ENCODE data around the gene PALMD.

PALMD gene

GRCh38 chr1:99635664-99636063 lies 10.2 kb upstream of the PALMD start:
- H3K4me3 ChIP-seq (ENCODE audit: low read depth, low read length) = no peak overlapping the region
- no peaks in the 10 kb centered on the region for H3K36me3 ChIP-seq (ENCODE audit: insufficient read depth, low read length)
- H2AFZ ChIP-seq (ENCODE audit: low read length, unreplicated experiment) = no peak overlapping the region
- H3K27ac ChIP-seq (ENCODE audit: low read depth, low read length) = no peak overlapping the region
- no peaks in the 10 kb centered on the region for H3K4me1 ChIP-seq (ENCODE audit: control insufficient read depth, insufficient read depth, low read length, unreplicated experiment)
- no peaks in the 10 kb centered on the region for H3K79me2 ChIP-seq (ENCODE audit: control insufficient read depth, insufficient read depth, low read length, unreplicated experiment)
- H3K27me3 ChIP-seq (ENCODE audit: insufficient read depth, low read length) = no peaks in the 10 kb centered on the region

- H3K4me1 ChIP-seq (ENCODE audit: control insufficient read depth, insufficient read depth, low read length, unreplicated experiment) = no peaks in the 10 kb centered on the region
- H3K27me3 ChIP-seq (ENCODE audit: insufficient read depth, low read length) = no peaks in the 10 kb centered on the region
- H3K36me3 ChIP-seq (ENCODE audit: insufficient read depth, low read length) = no peaks in the 10 kb centered on the region
- H3K27ac ChIP-seq (ENCODE audit: low read depth, low read length) = no peak overlapping the region
- H3K4me3 ChIP-seq (ENCODE audit: low read depth, low read length) = no peak overlapping the region
- no peaks in the 10 kb centered on the region for H3K79me2 ChIP-seq (ENCODE audit: control insufficient read depth, insufficient read depth, low read length, unreplicated experiment)
- no peak overlapping the region for H2AFZ ChIP-seq (ENCODE audit: low read length, unreplicated experiment)
Measured at GRCh38 chr1:99636647-99637175, 9.2 kb upstream of the PALMD start.

DNA sequence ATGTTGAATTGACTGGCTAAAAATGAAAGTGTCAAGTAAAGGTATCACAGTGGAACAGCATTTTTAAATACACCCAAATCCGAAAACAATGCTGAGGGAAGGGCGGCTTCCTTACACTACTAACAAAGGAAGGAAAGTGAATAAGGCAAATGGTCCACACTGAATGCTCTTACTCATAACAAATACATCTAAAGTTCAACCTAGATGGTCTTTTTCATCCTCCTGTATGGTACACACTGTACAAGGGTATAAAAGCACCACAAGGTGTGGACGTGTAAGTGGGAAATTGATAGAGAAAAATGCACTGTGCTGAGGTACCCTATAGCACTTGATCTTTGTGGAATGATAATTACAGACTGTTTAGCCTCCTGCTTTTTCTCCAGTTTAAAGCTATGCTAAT lies 7.1 kb upstream of the PALMD start:
- no peaks in the 10 kb centered on the region for H3K27me3 ChIP-seq (ENCODE audit: insufficient read depth, low read length)
- H3K79me2 ChIP-seq (ENCODE audit: control insufficient read depth, insufficient read depth, low read length, unreplicated experiment) = no peaks in the 10 kb centered on the region
- H2AFZ ChIP-seq (ENCODE audit: low read length, unreplicated experiment) = no peak overlapping the region
- no peak overlapping the region for H3K27ac ChIP-seq (ENCODE audit: low read depth, low read length)
- H3K4me3 ChIP-seq (ENCODE audit: low read depth, low read length) = no peak overlapping the region
- no peaks in the 10 kb centered on the region for H3K4me1 ChIP-seq (ENCODE audit: control insufficient read depth, insufficient read depth, low read length, unreplicated experiment)
- no peaks in the 10 kb centered on the region for H3K36me3 ChIP-seq (ENCODE audit: insufficient read depth, low read length)

DNA sequence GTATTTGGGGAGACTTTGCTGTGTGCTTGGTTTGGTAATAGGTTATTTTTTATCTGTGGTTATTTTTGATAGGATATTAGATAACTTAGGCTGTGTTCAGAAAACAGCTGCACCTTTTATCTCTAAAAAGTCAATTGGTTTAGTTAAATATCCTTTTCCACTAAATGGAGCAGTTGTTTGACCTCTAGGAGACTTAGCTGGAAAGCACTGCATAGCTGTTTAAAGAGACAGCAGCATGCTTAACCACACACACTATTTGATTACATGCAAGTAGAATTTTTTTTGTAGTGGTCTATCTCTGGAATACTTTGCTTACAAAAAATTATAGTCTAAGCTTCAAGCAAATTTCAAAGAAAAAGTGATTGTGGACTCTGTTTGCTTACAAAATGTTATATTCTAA lies 6.5 kb upstream of the PALMD start:
- H3K79me2 ChIP-seq (ENCODE audit: control insufficient read depth, insufficient read depth, low read length, unreplicated experiment) = no peaks in the 10 kb centered on the region
- no peaks in the 10 kb centered on the region for H3K27me3 ChIP-seq (ENCODE audit: insufficient read depth, low read length)
- H3K27ac ChIP-seq (ENCODE audit: low read depth, low read length) = no peak overlapping the region
- no peak overlapping the region for H3K4me3 ChIP-seq (ENCODE audit: low read depth, low read length)
- H2AFZ ChIP-seq (ENCODE audit: low read length, unreplicated experiment) = no peak overlapping the region
- H3K4me1 ChIP-seq (ENCODE audit: control insufficient read depth, insufficient read depth, low read length, unreplicated experiment) = peaks cover 5% of the 10 kb centered on the region
- no peaks in the 10 kb centered on the region for H3K36me3 ChIP-seq (ENCODE audit: insufficient read depth, low read length)

- Histone ChIP-seq H2AFZ (ENCODE audit: low read length, unreplicated experiment) (no peak overlapping the region), H3K27ac (ENCODE audit: low read depth, low read length) (no peak overlapping the region), H3K4me3 (ENCODE audit: low read depth, low read length) (no peak overlapping the region), H3K27me3 (ENCODE audit: insufficient read depth, low read length) (no peaks in the 10 kb centered on the region), H3K79me2 (ENCODE audit: control insufficient read depth, insufficient read depth, low read length, unreplicated experiment) (no peaks in the 10 kb centered on the region), H3K4me1 (ENCODE audit: control insufficient read depth, insufficient read depth, low read length, unreplicated experiment) (peaks cover 10% of the 10 kb centered on the region), H3K36me3 (ENCODE audit: insufficient read depth, low read length) (no peaks in the 10 kb centered on the region)
Measured at GRCh38 chr1:99639945-99640344, 6.0 kb upstream of the PALMD start.

DNA sequence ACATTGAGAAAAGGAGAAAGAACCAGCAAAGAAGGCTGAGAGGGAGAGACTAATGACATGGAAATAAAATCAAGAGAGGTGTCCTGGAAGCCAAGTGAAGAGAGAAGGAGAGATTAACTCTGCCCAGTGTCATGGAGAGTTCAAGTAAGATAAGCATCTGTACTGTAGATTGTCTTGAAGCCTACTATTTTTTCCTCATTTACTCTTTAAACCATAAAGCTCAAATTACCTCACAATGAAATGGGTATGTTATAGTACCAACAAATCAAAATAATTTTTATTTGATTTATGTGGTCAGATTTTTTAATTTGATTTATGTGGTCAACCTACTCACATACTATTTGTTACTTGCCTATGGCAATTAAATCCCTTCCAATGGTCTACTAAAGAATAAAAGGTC lies 5.2 kb upstream of the PALMD start:
- no peak overlapping the region for H2AFZ ChIP-seq (ENCODE audit: low read length, unreplicated experiment)
- peaks cover 18% of the 10 kb centered on the region for H3K4me1 ChIP-seq (ENCODE audit: control insufficient read depth, insufficient read depth, low read length, unreplicated experiment)
- no peaks in the 10 kb centered on the region for H3K36me3 ChIP-seq (ENCODE audit: insufficient read depth, low read length)
- no peaks in the 10 kb centered on the region for H3K79me2 ChIP-seq (ENCODE audit: control insufficient read depth, insufficient read depth, low read length, unreplicated experiment)
- H3K27ac ChIP-seq (ENCODE audit: low read depth, low read length) = no peak overlapping the region
- no peaks in the 10 kb centered on the region for H3K27me3 ChIP-seq (ENCODE audit: insufficient read depth, low read length)
- no peak overlapping the region for H3K4me3 ChIP-seq (ENCODE audit: low read depth, low read length)

- Histone ChIP-seq H3K4me1 (ENCODE audit: control insufficient read depth, insufficient read depth, low read length, unreplicated experiment) (peaks cover 22% of the 10 kb centered on the region), H3K27me3 (ENCODE audit: insufficient read depth, low read length) (no peaks in the 10 kb centered on the region), H3K36me3 (ENCODE audit: insufficient read depth, low read length) (no peaks in the 10 kb centered on the region), H2AFZ (ENCODE audit: low read length, unreplicated experiment) (no peak overlapping the region), H3K79me2 (ENCODE audit: control insufficient read depth, insufficient read depth, low read length, unreplicated experiment) (no peaks in the 10 kb centered on the region), H3K27ac (ENCODE audit: low read depth, low read length) (no peak overlapping the region), H3K4me3 (ENCODE audit: low read depth, low read length) (no peak overlapping the region)
Measured at GRCh38 chr1:99641558-99641957, 4.4 kb upstream of the PALMD start.

DNA sequence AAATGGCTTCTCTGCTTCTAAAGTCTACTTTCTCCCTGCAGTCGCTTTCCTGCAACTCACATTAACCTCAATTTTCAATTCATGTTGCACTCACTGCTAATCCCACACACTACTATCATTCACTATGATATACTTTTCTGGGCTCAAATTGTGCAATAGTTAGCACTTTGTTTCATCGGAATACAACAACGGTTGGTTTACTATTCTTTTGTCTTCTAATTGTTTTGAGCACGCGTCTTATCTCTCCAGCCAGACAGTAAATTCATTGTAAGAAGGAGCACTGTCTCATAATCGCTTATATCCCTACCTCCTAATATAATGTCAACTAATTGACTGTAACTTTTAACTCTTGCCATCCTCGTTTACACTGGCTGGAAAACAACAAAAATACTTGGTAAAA lies 3.9 kb upstream of the PALMD start:
- H3K27ac ChIP-seq (ENCODE audit: low read depth, low read length) = no peak overlapping the region
- no peak overlapping the region for H3K4me3 ChIP-seq (ENCODE audit: low read depth, low read length)
- no peaks in the 10 kb centered on the region for H3K36me3 ChIP-seq (ENCODE audit: insufficient read depth, low read length)
- H3K27me3 ChIP-seq (ENCODE audit: insufficient read depth, low read length) = no peaks in the 10 kb centered on the region
- peaks cover 22% of the 10 kb centered on the region for H3K4me1 ChIP-seq (ENCODE audit: control insufficient read depth, insufficient read depth, low read length, unreplicated experiment)
- H3K79me2 ChIP-seq (ENCODE audit: control insufficient read depth, insufficient read depth, low read length, unreplicated experiment) = no peaks in the 10 kb centered on the region
- H2AFZ ChIP-seq (ENCODE audit: low read length, unreplicated experiment) = no peak overlapping the region

DNA sequence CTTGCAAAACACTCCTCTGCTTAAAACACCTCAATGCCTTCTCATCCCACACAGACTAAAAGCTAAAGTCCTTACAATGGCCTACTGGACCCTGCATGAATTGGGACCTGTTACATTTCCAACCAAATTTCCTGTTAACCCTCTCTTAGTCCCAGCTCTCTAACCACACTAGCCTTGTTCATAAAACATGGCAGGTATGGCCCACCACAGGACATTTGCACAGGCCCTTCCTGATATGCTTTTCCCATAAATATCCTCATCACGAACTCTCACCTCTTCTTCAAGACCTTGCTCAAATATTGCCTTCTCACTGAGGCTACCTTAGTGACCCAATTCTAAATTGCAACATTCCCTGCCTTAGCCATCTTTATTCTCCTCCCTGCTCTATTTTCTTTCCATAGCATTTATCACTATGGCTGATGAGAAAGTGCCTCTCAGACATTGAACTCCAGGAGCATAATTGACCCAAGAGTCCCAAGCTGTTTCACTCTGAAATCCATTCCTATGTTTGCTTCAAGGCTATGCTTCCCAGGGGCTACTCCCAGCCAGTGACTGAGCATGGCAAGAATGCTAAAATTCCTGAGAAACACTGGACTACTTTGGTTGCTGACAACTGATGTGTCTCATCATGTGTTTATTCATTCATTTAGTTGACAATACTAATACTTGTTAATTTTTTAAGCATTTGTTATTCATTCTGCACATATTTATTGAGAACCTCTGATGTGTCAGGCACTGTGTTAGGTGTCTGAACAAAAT lies 2.7 kb upstream of the PALMD start:
- no peaks in the 10 kb centered on the region for H3K79me2 ChIP-seq (ENCODE audit: control insufficient read depth, insufficient read depth, low read length, unreplicated experiment)
- H3K4me3 ChIP-seq (ENCODE audit: low read depth, low read length) = no peak overlapping the region
- H3K4me1 ChIP-seq (ENCODE audit: control insufficient read depth, insufficient read depth, low read length, unreplicated experiment) = peaks cover 29% of the 10 kb centered on the region
- no peak overlapping the region for H3K27ac ChIP-seq (ENCODE audit: low read depth, low read length)
- H3K36me3 ChIP-seq (ENCODE audit: insufficient read depth, low read length) = no peaks in the 10 kb centered on the region
- no peaks in the 10 kb centered on the region for H3K27me3 ChIP-seq (ENCODE audit: insufficient read depth, low read length)
- H2AFZ ChIP-seq (ENCODE audit: low read length, unreplicated experiment) = no peak overlapping the region

GRCh38 chr1:99644279-99645004 lies 1.5 kb upstream of the PALMD start:
- H3K27me3 ChIP-seq (ENCODE audit: insufficient read depth, low read length) = no peaks in the 10 kb centered on the region
- H3K36me3 ChIP-seq (ENCODE audit: insufficient read depth, low read length) = no peaks in the 10 kb centered on the region
- no peak overlapping the region for H2AFZ ChIP-seq (ENCODE audit: low read length, unreplicated experiment)
- H3K27ac ChIP-seq (ENCODE audit: low read depth, low read length) = no peak overlapping the region
- H3K4me1 ChIP-seq (ENCODE audit: control insufficient read depth, insufficient read depth, low read length, unreplicated experiment) = peaks cover 29% of the 10 kb centered on the region
- H3K4me3 ChIP-seq (ENCODE audit: low read depth, low read length) = no peak overlapping the region
- no peaks in the 10 kb centered on the region for H3K79me2 ChIP-seq (ENCODE audit: control insufficient read depth, insufficient read depth, low read length, unreplicated experiment)

DNA sequence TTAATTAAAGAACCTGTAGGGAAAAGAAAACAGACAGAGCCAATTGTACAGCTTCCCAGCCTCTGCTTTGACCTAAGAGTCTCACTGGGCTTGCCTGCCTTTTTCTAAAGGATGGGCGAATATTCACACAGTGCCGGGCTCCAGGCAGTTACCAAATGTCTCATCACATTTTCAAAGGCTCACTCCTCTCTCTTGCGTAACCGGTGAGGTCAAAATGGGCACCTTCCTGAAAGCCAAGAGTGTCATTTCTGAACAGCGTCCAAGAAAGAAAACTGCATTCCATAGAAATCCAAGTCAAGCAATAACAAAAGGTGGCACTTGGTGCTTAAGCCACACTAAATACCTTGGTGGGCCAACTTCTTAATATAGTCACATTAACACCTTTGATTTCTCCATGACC lies 710 bp upstream of the PALMD start:
- peaks cover 29% of the 10 kb centered on the region for H3K4me1 ChIP-seq (ENCODE audit: control insufficient read depth, insufficient read depth, low read length, unreplicated experiment)
- H3K27me3 ChIP-seq (ENCODE audit: insufficient read depth, low read length) = no peaks in the 10 kb centered on the region
- no peaks in the 10 kb centered on the region for H3K79me2 ChIP-seq (ENCODE audit: control insufficient read depth, insufficient read depth, low read length, unreplicated experiment)
- H3K27ac ChIP-seq (ENCODE audit: low read depth, low read length) = no peak overlapping the region
- no peak overlapping the region for H2AFZ ChIP-seq (ENCODE audit: low read length, unreplicated experiment)
- no peaks in the 10 kb centered on the region for H3K36me3 ChIP-seq (ENCODE audit: insufficient read depth, low read length)
- no peak overlapping the region for H3K4me3 ChIP-seq (ENCODE audit: low read depth, low read length)

Measured in ACC112 (cell line).